GM23338 (cell line): Measurements from ENCODE around the gene B3GALT5. TPM values are rescaled to one million over a fixed set of nuclear protein-coding genes. Genes with fewer than 3 reads are reported as not detected.
A peak's percentile ranks its signal among the peaks of the same experiment; 100 is the strongest.

Experiments
- ATAC-seq: fragments of 200-7000 bp; cut with Tn5 transposase; 3 replicates; pipeline ENCODE4 v1.9.1; 2020
- DNase-seq: peaks from one replicate; pipeline ENCODE4 v3.0.0-alpha.2; 2015; ENCODE audit warnings: low spot score
- H2AFZ ChIP-seq: fragments of 200-600 bp; sonication (generic); 2 replicates; pipeline ENCODE4 v1.8.0; 2016; ENCODE audit warnings: antibody characterized with exemption, mild to moderate bottlenecking, moderate library complexity
- H3F3A ChIP-seq: fragments of 200-600 bp; sonication (generic); replicated peaks from 2 replicates; pipeline ENCODE4 v1.8.0; 2017; ENCODE audit warnings: antibody characterized with exemption, mixed run types, low read depth
- H3K27ac ChIP-seq: fragments of 200-600 bp; sonication (generic); 2 replicates; pipeline ENCODE4 v1.6.1; 2016; ENCODE audit warnings: low read depth
- H3K27me3 ChIP-seq: fragments of 200-600 bp; sonication (generic); 2 replicates; pipeline ENCODE4 v1.8.0; 2016; ENCODE audit warnings: mild to moderate bottlenecking, mixed run types, moderate library complexity; ENCODE audit not compliant: insufficient read depth
- H3K36me3 ChIP-seq: fragments of 200-600 bp; sonication (generic); 2 replicates; pipeline ENCODE4 v1.8.0; 2016; ENCODE audit warnings: mild to moderate bottlenecking; ENCODE audit not compliant: insufficient read depth
- H3K4me1 ChIP-seq: fragments of 200-600 bp; sonication (generic); 2 replicates; pipeline ENCODE4 v1.8.0; 2016; ENCODE audit warnings: mild to moderate bottlenecking, moderate library complexity; ENCODE audit not compliant: insufficient read depth
- H3K4me2 ChIP-seq: fragments of 200-600 bp; sonication (generic); 2 replicates; pipeline ENCODE4 v1.7.1; 2017; ENCODE audit warnings: mixed run types
- H3K4me3 ChIP-seq: fragments of 200-600 bp; sonication (generic); 2 replicates; pipeline ENCODE4 v1.6.1; 2016; ENCODE audit warnings: mixed run types
- H3K79me2 ChIP-seq: fragments of 200-600 bp; sonication (generic); replicated peaks from 2 replicates; pipeline ENCODE4 v1.8.0; 2017; ENCODE audit warnings: mild to moderate bottlenecking; ENCODE audit not compliant: insufficient read depth
- H3K9me2 ChIP-seq: fragments of 200-600 bp; sonication (generic); 2 replicates; pipeline ENCODE4 v1.8.0; 2017; ENCODE audit not compliant: insufficient read depth
- H4K20me1 ChIP-seq: fragments of 200-600 bp; sonication (generic); replicated peaks from 2 replicates; pipeline ENCODE4 v1.8.0; 2017; ENCODE audit warnings: mild to moderate bottlenecking; ENCODE audit not compliant: insufficient read depth
- H3K27ac Mint-ChIP-seq: 2 replicates; pipeline ENCODE4 v1.8.0; 2020; ENCODE audit warnings: inconsistent platforms, mild to moderate bottlenecking, moderate library complexity, mixed read lengths
- H3K27me3 Mint-ChIP-seq: 3 replicates; pipeline ENCODE4 v1.8.0; 2022; ENCODE audit warnings: low read depth, mild to moderate bottlenecking, moderate library complexity, mixed read lengths, inconsistent platforms; ENCODE audit not compliant: insufficient read depth, poor library complexity
- H3K36me3 Mint-ChIP-seq: 3 replicates; pipeline ENCODE4 v1.8.0; 2021; ENCODE audit warnings: low read depth, mild to moderate bottlenecking, inconsistent platforms, moderate library complexity, mixed read lengths
- H3K4me1 Mint-ChIP-seq: 3 replicates; pipeline ENCODE4 v1.8.0; 2020; ENCODE audit warnings: mild to moderate bottlenecking, inconsistent platforms, mixed read lengths
- H3K4me3 Mint-ChIP-seq: 3 replicates; pipeline ENCODE4 v1.8.0; 2021; ENCODE audit warnings: moderate library complexity, mild to moderate bottlenecking, inconsistent platforms, mixed read lengths
- H3K9me3 Mint-ChIP-seq: 3 replicates; pipeline ENCODE4 v1.8.0; 2020; ENCODE audit warnings: moderate library complexity, mild to moderate bottlenecking, inconsistent platforms, mixed read lengths
- CREB1 ChIP-seq: fragments of 250-450 bp; sonication (Bioruptor Pico); IDR thresholded peaks from 2 replicates; pipeline ENCODE4 v1.5.0; 2020; ENCODE audit warnings: low read depth, mild to moderate bottlenecking, moderate library complexity
- EZH2phosphoT487 ChIP-seq: fragments of 200-600 bp; sonication (generic); IDR thresholded peaks from one replicate; pipeline ENCODE4 v1.8.1; 2018; ENCODE audit warnings: antibody characterized with exemption; ENCODE audit not compliant: unreplicated experiment
- NANOG ChIP-seq: IDR thresholded peaks from 2 replicates; pipeline ENCODE4 v1.6.1; 2016; ENCODE audit warnings: antibody characterized with exemption, borderline replicate concordance
- POLR2AphosphoS5 ChIP-seq: IDR thresholded peaks from 2 replicates; pipeline ENCODE4 v1.6.1; 2016; ENCODE audit warnings: antibody characterized with exemption, low read depth
- REST ChIP-seq: IDR thresholded peaks from one replicate; pipeline ENCODE4 v1.6.1; 2018; ENCODE audit warnings: antibody characterized with exemption; ENCODE audit not compliant: unreplicated experiment
- STAT1 ChIP-seq: IDR thresholded peaks from one replicate; pipeline ENCODE4 v1.6.1; 2016; ENCODE audit warnings: antibody characterized with exemption; ENCODE audit not compliant: unreplicated experiment
- ZNF114 ChIP-seq: fragments of 250-450 bp; sonication (Bioruptor Pico); IDR thresholded peaks from 2 replicates; pipeline ENCODE4 v1.5.0; 2020; ENCODE audit warnings: mild to moderate bottlenecking, moderate library complexity
- ZNF331 ChIP-seq: fragments of 250-450 bp; sonication (Bioruptor Pico); IDR thresholded peaks from 2 replicates; pipeline ENCODE4 v1.5.0; 2020; ENCODE audit warnings: low read depth, mild to moderate bottlenecking, moderate library complexity
- ZNF462 ChIP-seq: fragments of 250-450 bp; sonication (Bioruptor Pico); IDR thresholded peaks from 2 replicates; pipeline ENCODE4 v1.5.0; 2020; ENCODE audit warnings: mild to moderate bottlenecking, moderate library complexity
- polyA plus RNA-seq: library from polyadenylated mRNA; unstranded; fragments of >200 nt; fragmentation: Nextera tagmentation; extraction: Ambion mirVana; gene quantifications from 2 replicates; pipeline ENCODE4 v1.2.1, GENCODE V29; 2016
- total RNA-seq: library from RNA; depleted of rRNA; stranded (reverse); fragments of >200 nt; shearing (Covaris generic); gene quantifications from 2 replicates; pipeline ENCODE4 v1.2.3, GENCODE V29; 2014
- TF ChIP-seq, protein P1 (sequence below), 2 experiments: fragments of 200-600 bp in 1 of 2; sonication (generic) in 1 of 2; conservative IDR thresholded peaks; 2 replicates each; pipeline versions ENCODE4 v1.5.1 to v1.6.1; 2016 to 2017; ENCODE audit warnings: antibody characterized with exemption in 2 of 2, low read depth in 2 of 2, mild to moderate bottlenecking in 2 of 2, moderate library complexity in 1 of 2
- TF ChIP-seq, protein P2 (sequence below): IDR thresholded peaks from 2 replicates; pipeline ENCODE4 v1.6.1; 2016; ENCODE audit warnings: antibody characterized with exemption

B3GALT5 gene
- total and polyA plus RNA-seq, 2 experiments from 2014 or later, result 6.2 to 37.5 TPM

GRCh38 chr21:39656209-39656608 is 43.5 kb downstream of the B3GALT5 start (continued):
- no peak for TF ChIP-seq STAT1
- TF ChIP-seq NANOG, result no peak
- TF ChIP-seq POLR2AphosphoS5, result no peak

GRCh38 chr21:39657091-39657689 is 44.5 kb downstream of the B3GALT5 start:
- Histone ChIP-seq H3K36me3 (peaks cover 15% of the 10 kb centered on the region), H3K79me2 (peaks cover 26% of the 10 kb centered on the region), H3K4me2 (no peak overlapping the region), H3K4me3 (no peak overlapping the region), H3K9me2 (no peaks in the 10 kb centered on the region), H3K27me3 (no peaks in the 10 kb centered on the region), H3K4me1 (peaks cover 7% of the 10 kb centered on the region; the same call in 1 of the 2 replicates), H2AFZ (no peak overlapping the region), H3K27ac (no peak overlapping the region), H4K20me1 (peaks cover 3% of the 10 kb centered on the region), H3F3A (0 out of 2 replicates have a peak, but pooled peaks cover 4% of the 10 kb centered on the region)
- peaks cover 2% of the 10 kb centered on the region for H3K27me3 Mint-ChIP-seq
- peak overlapping the region; percentile 69 for H3K27ac Mint-ChIP-seq
- DNase-seq, result no peak
- TF ChIP-seq ZNF114 (no peak), REST (no peak), CREB1 (CRISPR knock-in tag) (no peak), ZNF331 (no peak), POLR2AphosphoS5 (no peak), ZNF462 (CRISPR knock-in tag) (no peak), EZH2phosphoT487 (no peak)
- TF ChIP-seq, protein P1, sequence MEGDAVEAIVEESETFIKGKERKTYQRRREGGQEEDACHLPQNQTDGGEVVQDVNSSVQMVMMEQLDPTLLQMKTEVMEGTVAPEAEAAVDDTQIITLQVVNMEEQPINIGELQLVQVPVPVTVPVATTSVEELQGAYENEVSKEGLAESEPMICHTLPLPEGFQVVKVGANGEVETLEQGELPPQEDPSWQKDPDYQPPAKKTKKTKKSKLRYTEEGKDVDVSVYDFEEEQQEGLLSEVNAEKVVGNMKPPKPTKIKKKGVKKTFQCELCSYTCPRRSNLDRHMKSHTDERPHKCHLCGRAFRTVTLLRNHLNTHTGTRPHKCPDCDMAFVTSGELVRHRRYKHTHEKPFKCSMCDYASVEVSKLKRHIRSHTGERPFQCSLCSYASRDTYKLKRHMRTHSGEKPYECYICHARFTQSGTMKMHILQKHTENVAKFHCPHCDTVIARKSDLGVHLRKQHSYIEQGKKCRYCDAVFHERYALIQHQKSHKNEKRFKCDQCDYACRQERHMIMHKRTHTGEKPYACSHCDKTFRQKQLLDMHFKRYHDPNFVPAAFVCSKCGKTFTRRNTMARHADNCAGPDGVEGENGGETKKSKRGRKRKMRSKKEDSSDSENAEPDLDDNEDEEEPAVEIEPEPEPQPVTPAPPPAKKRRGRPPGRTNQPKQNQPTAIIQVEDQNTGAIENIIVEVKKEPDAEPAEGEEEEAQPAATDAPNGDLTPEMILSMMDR (conservative IDR thresholded peaks at IDR 0.05; ENCODE audit: low read depth in 2 of 2), result no peak
- TF ChIP-seq, protein P2, sequence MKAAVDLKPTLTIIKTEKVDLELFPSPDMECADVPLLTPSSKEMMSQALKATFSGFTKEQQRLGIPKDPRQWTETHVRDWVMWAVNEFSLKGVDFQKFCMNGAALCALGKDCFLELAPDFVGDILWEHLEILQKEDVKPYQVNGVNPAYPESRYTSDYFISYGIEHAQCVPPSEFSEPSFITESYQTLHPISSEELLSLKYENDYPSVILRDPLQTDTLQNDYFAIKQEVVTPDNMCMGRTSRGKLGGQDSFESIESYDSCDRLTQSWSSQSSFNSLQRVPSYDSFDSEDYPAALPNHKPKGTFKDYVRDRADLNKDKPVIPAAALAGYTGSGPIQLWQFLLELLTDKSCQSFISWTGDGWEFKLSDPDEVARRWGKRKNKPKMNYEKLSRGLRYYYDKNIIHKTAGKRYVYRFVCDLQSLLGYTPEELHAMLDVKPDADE, result no peak
- H3K9me3 Mint-ChIP-seq, result no peaks in the 10 kb centered on the region
- H3K4me1 Mint-ChIP-seq, result peaks cover 10% of the 10 kb centered on the region
- no peak for ATAC-seq
- H3K36me3 Mint-ChIP-seq, result peaks cover 82% of the 10 kb centered on the region
- no peak overlapping the region for H3K4me3 Mint-ChIP-seq
